WERI-Rb-1 (cell line): Measurements from ENCODE around the gene MGAT2.

Experiments used
- DNase-seq: peaks from one replicate; pipeline ENCODE4 v3.0.0-alpha.2; 2020
- H3K27ac ChIP-seq: fragments of 250-450 bp; sonication (Bioruptor Pico); 2 replicates; pipeline ENCODE4 v1.5.1; 2020; ENCODE audit warnings: mild to moderate bottlenecking, moderate library complexity
- H3K27me3 ChIP-seq: fragments of 250-450 bp; sonication (Bioruptor Pico); 2 replicates; pipeline ENCODE4 v1.5.1; 2021; ENCODE audit warnings: mild to moderate bottlenecking, low read depth, moderate library complexity; ENCODE audit not compliant: insufficient read depth, severe bottlenecking
- H3K36me3 ChIP-seq: fragments of 250-450 bp; sonication (Bioruptor Pico); 2 replicates; pipeline ENCODE4 v1.5.1; 2020; ENCODE audit warnings: mild to moderate bottlenecking, moderate library complexity
- H3K4me3 ChIP-seq: 2 replicates; pipeline ENCODE4 v1.5.1; 2011; ENCODE audit warnings: low read depth, mild to moderate bottlenecking, control low read depth, low read length
- H3K9me3 ChIP-seq: fragments of 250-450 bp; sonication (Bioruptor Pico); 2 replicates; pipeline ENCODE4 v1.5.1; 2021; ENCODE audit warnings: mild to moderate bottlenecking, moderate library complexity; ENCODE audit not compliant: severe bottlenecking
- TF ChIP-seq, protein P1 (sequence below): IDR thresholded peaks from 2 replicates; pipeline ENCODE4 v1.5.1; 2011; ENCODE audit warnings: low read depth, mild to moderate bottlenecking, control low read depth, inconsistent platforms, low read length

MGAT2 gene

DNA sequence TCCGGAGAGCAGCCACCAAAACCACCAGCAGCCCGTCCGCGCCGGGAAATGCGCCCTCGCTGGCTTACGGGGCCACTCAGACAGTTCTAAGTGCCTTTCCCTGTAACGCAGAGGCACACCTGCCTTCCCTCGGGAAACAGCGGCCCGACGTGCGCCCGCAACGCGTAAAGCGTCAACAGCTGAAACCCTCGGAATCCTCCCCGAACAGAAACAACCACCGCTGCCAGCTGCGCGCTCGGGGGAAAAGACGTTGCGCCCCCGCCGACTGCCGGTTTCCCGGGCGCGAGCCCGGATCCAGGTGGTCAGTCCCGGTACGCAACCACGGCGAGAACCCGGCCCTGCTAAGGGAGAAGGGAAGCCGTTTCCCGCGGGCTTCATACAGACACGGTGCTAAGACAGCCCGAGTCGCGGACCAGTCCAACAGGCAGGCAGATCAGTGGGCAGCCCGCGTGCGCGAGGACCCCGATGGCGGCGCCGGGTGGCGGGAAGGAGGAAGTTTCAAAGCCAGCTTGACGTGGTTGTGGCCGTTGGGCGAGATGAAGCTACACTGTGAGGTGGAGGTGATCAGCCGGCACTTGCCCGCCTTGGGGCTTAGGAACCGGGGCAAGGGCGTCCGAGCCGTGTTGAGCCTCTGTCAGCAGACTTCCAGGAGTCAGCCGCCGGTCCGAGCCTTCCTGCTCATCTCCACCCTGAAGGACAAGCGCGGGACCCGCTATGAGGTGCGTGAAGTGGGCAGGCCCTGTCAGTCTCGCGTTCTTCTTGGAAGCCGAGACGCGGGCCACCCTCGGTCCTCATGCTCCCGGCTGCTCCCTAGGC lies 21.9 kb upstream of the MGAT2 start, which contains the start of gene LRR1:
TSS of gene LRR1 (plus strand) at position 456 of the 816 bp plus-strand sequence. CDS start at position 537, 81 bp downstream.
- peak within 1 kb of the TSS; percentile 99 for H3K4me3 ChIP-seq
- no peaks in the 10 kb centered on the region for H3K9me3 ChIP-seq
- H3K36me3 ChIP-seq, result peaks cover 28% of the 10 kb centered on the region
- no peaks in the 10 kb centered on the region for H3K27me3 ChIP-seq
- H3K27ac ChIP-seq, result peak within 1 kb of the TSS; percentile 100
- TF ChIP-seq, protein P1, sequence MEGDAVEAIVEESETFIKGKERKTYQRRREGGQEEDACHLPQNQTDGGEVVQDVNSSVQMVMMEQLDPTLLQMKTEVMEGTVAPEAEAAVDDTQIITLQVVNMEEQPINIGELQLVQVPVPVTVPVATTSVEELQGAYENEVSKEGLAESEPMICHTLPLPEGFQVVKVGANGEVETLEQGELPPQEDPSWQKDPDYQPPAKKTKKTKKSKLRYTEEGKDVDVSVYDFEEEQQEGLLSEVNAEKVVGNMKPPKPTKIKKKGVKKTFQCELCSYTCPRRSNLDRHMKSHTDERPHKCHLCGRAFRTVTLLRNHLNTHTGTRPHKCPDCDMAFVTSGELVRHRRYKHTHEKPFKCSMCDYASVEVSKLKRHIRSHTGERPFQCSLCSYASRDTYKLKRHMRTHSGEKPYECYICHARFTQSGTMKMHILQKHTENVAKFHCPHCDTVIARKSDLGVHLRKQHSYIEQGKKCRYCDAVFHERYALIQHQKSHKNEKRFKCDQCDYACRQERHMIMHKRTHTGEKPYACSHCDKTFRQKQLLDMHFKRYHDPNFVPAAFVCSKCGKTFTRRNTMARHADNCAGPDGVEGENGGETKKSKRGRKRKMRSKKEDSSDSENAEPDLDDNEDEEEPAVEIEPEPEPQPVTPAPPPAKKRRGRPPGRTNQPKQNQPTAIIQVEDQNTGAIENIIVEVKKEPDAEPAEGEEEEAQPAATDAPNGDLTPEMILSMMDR, result no peak
- peak; percentile 89 for DNase-seq

DNA sequence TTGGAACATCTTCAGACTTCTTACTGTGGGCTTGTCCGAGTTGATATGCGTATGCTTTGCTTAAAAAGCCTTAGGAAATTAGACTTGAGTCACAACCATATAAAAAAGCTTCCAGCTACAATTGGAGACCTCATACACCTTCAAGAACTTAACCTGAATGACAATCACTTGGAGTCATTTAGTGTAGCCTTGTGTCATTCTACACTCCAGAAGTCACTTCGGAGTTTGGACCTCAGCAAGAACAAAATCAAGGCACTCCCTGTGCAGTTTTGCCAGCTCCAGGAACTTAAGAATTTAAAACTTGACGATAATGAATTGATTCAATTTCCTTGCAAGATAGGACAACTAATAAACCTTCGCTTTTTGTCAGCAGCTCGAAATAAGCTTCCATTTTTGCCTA lies 13.0 kb upstream of the MGAT2 start:
- Histone ChIP-seq H3K27ac (no peak overlapping the region), H3K36me3 (peaks cover 67% of the 10 kb centered on the region), H3K27me3 (no peaks in the 10 kb centered on the region), H3K4me3 (no peak overlapping the region), H3K9me3 (no peaks in the 10 kb centered on the region)
- TF ChIP-seq, protein P1, result no peak
- DNase-seq, result no peak

DNA sequence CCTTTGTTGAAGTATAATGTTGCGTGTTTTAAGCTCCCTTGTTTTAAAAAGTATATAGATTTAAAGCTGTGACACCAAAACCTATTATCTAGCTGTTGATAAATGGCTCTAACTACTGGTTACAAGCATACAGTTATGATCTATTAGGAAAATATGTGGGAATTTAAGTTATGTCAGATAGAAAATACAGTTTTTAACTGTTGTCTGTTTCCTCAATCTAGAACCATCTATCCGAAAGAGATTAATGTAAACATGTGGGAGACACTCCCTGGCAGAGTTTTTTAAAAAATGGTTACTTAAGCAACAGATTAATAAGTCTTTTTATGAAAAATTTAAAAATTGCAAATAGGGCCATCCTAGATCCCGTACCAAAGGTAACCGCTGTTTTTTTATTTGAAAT lies 8.3 kb upstream of the MGAT2 start:
- Histone ChIP-seq H3K27ac (no peak overlapping the region), H3K4me3 (no peak overlapping the region), H3K27me3 (no peaks in the 10 kb centered on the region), H3K9me3 (no peaks in the 10 kb centered on the region), H3K36me3 (peaks cover 63% of the 10 kb centered on the region)
- TF ChIP-seq, protein P1, result no peak
- no peak for DNase-seq

DNA sequence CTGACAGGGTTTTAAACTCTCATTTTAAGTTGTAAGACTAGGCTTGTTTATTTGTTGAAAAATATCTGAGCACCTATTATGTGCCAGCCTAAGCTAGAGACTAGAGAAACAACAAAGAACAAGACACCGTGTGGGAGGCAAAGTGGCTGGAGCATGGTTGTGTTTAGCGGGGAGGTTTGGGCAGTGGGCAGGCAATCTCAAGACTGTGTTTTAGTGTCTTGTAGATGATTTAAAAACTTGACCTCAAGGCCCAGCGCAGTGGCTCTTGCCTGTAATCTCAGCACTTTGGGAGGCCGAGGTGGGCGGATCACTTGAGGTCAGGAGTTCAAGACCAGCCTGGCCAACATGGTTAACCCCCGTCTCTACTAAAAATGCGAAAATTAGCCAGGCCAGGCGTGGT lies 7.9 kb upstream of the MGAT2 start:
- H3K27me3 ChIP-seq, result no peaks in the 10 kb centered on the region
- H3K9me3 ChIP-seq, result no peaks in the 10 kb centered on the region
- no peak overlapping the region for H3K4me3 ChIP-seq
- H3K27ac ChIP-seq, result no peak overlapping the region
- H3K36me3 ChIP-seq, result peaks cover 63% of the 10 kb centered on the region
- TF ChIP-seq, protein P1, result no peak
- no peak for DNase-seq

DNA sequence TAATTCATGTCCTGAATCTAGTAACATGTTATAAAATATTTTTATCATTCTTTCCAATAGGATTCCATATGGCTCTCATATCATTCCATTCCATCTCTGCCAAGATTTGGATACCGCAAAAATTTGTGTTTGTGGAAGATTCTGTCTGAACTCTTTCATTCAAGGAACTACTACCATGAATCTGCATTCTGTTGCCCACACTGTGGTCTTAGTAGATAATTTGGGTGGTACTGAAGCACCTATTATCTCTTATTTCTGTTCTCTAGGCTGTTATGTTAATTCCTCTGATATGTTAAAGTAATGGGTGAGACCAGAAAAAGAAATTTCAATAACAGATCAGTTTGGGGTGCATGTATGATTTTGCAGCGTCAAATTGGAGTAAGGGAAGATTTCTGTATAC lies 6.4 kb upstream of the MGAT2 start:
- no peaks in the 10 kb centered on the region for H3K9me3 ChIP-seq
- H3K27me3 ChIP-seq, result no peaks in the 10 kb centered on the region
- no peak for DNase-seq
- TF ChIP-seq, protein P1, result no peak
- peaks cover 69% of the 10 kb centered on the region for H3K36me3 ChIP-seq
- H3K4me3 ChIP-seq, result no peak overlapping the region
- no peak overlapping the region for H3K27ac ChIP-seq
